Neural cell (in vitro differentiated cells): ENCODE measurements around the gene CACNB2.

Source experiments
- CTCF ChIP-seq: fragments of 450-650 bp; IDR thresholded peaks from 2 replicates; pipeline ENCODE4 v1.5.1; 2014; ENCODE audit warnings: antibody characterized with exemption, mild to moderate bottlenecking, moderate library complexity; ENCODE audit not compliant: poor library complexity, severe bottlenecking
- MXI1 ChIP-seq: fragments of 450-650 bp; conservative IDR thresholded peaks from 2 replicates; pipeline ENCODE4 v1.6.1; 2014; ENCODE audit warnings: antibody characterized with exemption, mild to moderate bottlenecking; ENCODE audit not compliant: poor library complexity, severe bottlenecking
- POLR2AphosphoS5 ChIP-seq: IDR thresholded peaks from 2 replicates; pipeline ENCODE4 v1.6.1; 2012
- RAD21 ChIP-seq: fragments of 450-650 bp; conservative IDR thresholded peaks from 2 replicates; pipeline ENCODE4 v1.6.1; 2014; ENCODE audit warnings: antibody characterized with exemption, mild to moderate bottlenecking, moderate library complexity

GRCh38 chr10:18439601-18440000, 299.4 kb downstream of the CACNB2 start:
- TF ChIP-seq MXI1 = no peak
- TF ChIP-seq CTCF = no peak
- no peak for TF ChIP-seq POLR2AphosphoS5
- no peak for TF ChIP-seq RAD21
